Activated naive CD4-positive, alpha-beta T cell treated with anti-CD3 and anti-CD28 coated beads for 36 hours (primary cell): ENCODE measurements around the gene PDSS2. TPM values are rescaled to one million over a fixed set of nuclear protein-coding genes. Genes with fewer than 3 reads are reported as not detected.
"Not testable (repeated sequence)": the region's sequence is repeated elsewhere in the genome, so short reads cannot be mapped to it uniquely, and the experiment has no call there.

ENCODE experiments used
- CTCF ChIA-PET: fragments of 350-600 bp; sonication (Branson Sonifier 250); formaldehyde crosslinking; loops from one replicate; lab custom pipeline; 2021; ENCODE audit warnings: antibody characterized with exemption; lab: Charles Lee
- DNase-seq: peaks from one replicate; pipeline ENCODE4 v3.0.0-alpha.2; 2020
- H3K27ac Mint-ChIP-seq: one replicate; pipeline ENCODE4 v1.8.0; 2021; ENCODE audit warnings: mild to moderate bottlenecking, mixed read lengths
- H3K27me3 Mint-ChIP-seq: one replicate; pipeline ENCODE4 v1.8.0; 2021; ENCODE audit warnings: low read depth, mixed read lengths
- H3K36me3 Mint-ChIP-seq: one replicate; pipeline ENCODE4 v1.8.0; 2021; ENCODE audit warnings: low read depth, mixed read lengths
- H3K4me1 Mint-ChIP-seq: one replicate; pipeline ENCODE4 v1.8.0; 2021; ENCODE audit warnings: low read depth, mixed read lengths
- H3K4me3 Mint-ChIP-seq: one replicate; pipeline ENCODE4 v1.8.0; 2021; ENCODE audit warnings: mild to moderate bottlenecking, moderate library complexity, mixed read lengths
- H3K9me3 Mint-ChIP-seq: one replicate; pipeline ENCODE4 v1.8.0; 2021; ENCODE audit warnings: mixed read lengths
- intact Hi-C: fragments of 100-400 bp; cut with micrococcal nuclease; formaldehyde crosslinking; loops from one replicate; pipeline ENCODE4 v1.15.1; 2023
- total RNA-seq, 2 experiments: library from RNA; stranded (reverse); gene quantifications; one replicate each; pipeline ENCODE4 v1.2.3, GENCODE V29; 2021

PDSS2 gene
- total RNA-seq, 2 experiments from 2014 or later, result 10.5 to 11.3 TPM

DNA sequence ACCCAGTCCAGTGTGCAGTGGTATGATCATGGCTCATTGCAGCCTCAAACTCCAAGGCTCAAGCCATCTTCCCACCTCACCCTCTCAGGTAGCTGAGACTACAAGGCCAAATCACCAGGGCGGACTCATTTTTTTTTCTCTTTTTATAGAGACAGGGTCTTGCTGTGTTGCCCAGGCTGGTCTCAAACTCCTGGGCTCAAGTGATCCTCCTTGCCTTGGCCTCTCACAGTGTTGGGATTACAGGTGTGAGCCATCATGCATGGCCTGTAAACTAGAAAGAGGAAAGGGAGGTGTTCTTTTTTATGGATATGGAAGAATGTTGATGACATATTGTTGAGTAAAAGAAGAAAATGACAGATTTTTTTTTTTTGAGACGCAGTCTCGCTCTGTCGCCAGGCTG lies 339.0 kb downstream of the PDSS2 start:
- Mint-ChIP-seq H3K9me3 (no peaks in the 10 kb centered on the region), H3K27me3 (peaks cover 9% of the 10 kb centered on the region), H3K4me1 (peaks cover 10% of the 10 kb centered on the region), H3K27ac (no peak overlapping the region), H3K36me3 (no peaks in the 10 kb centered on the region), H3K4me3 (no peak overlapping the region)
- CTCF ChIA-PET, result interaction anchor here (0.6 kb wide), 1 partner anchor 20 kb away, joined by 5 read pairs; no protein-coding TSS in a partner anchor
- intact Hi-C loops, result no loop called here
- no peak for DNase-seq

DNA sequence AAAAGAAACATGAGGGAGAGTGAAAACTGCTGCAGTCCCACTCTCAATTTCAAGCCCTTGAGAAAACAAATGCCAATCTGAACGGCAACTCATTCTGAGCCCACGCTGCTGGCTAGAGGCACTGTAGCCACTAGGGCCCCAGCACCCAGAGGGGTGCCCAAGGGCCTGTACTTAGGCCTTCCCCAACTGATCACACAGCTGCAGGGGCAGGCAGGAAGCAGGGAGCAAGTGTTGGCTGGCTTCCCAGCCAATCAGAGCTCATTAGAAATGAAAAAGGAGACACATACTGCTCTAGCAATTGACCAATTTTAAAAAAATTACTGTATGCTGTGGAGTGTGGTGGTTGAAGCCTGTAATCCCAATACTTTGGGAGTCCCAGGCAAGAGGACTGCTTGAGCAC lies 340.4 kb downstream of the PDSS2 start:
- no peak overlapping the region for H3K27ac Mint-ChIP-seq
- CTCF ChIA-PET, result interaction anchor here (0.6 kb wide), 1 partner anchor 121 kb away, joined by 3 read pairs; no protein-coding TSS in a partner anchor
- no peak overlapping the region for H3K4me3 Mint-ChIP-seq
- intact Hi-C loops, result loop anchor here (5.0 to 10.0 kb wide), 3 partner anchors 492 to 1176 kb away; partner anchors contain the start of genes AFG1L, ATG5, QRSL1 and RTN4IP1
- H3K4me1 Mint-ChIP-seq, result peaks cover 10% of the 10 kb centered on the region
- peaks cover 9% of the 10 kb centered on the region for H3K27me3 Mint-ChIP-seq
- DNase-seq, result no peak
- no peaks in the 10 kb centered on the region for H3K9me3 Mint-ChIP-seq
- H3K36me3 Mint-ChIP-seq, result no peaks in the 10 kb centered on the region

GRCh38 chr6:107118540-107118939 lies 340.8 kb downstream of the PDSS2 start:
- not testable (repeated sequence) for H3K27me3 Mint-ChIP-seq, H3K9me3 Mint-ChIP-seq, H3K36me3 Mint-ChIP-seq, H3K4me3 Mint-ChIP-seq, H3K27ac Mint-ChIP-seq, DNase-seq
- intact Hi-C loops, result loop anchor here (5.0 to 10.0 kb wide), 3 partner anchors 491 to 1176 kb away; partner anchors contain the start of genes AFG1L, ATG5, QRSL1 and RTN4IP1
- CTCF ChIA-PET, result interaction anchor here (0.6 kb wide), 1 partner anchor 121 kb away, joined by 3 read pairs; no protein-coding TSS in a partner anchor
- peaks cover 14% of the 10 kb centered on the region for H3K4me1 Mint-ChIP-seq

- Mint-ChIP-seq H3K36me3 (no peaks in the 10 kb centered on the region), H3K27me3 (peaks cover 9% of the 10 kb centered on the region), H3K27ac (no peak overlapping the region), H3K9me3 (no peaks in the 10 kb centered on the region), H3K4me3 (peak overlapping the region; percentile 68), H3K4me1 (peaks cover 16% of the 10 kb centered on the region)
- DNase-seq, result no peak
- intact Hi-C loops, result loop anchor here (1.0 to 10.0 kb wide), 5 partner anchors 342 to 1178 kb away; partner anchors contain the start of genes AFG1L, ATG5, PDSS2 and QRSL1
- CTCF ChIA-PET, result interaction anchor here (0.8 kb wide), 1 partner anchor 32 kb away, joined by 3 read pairs; no protein-coding TSS in a partner anchor
Measured at GRCh38 chr6:107116931-107117330, 342.4 kb downstream of the PDSS2 start.

DNA sequence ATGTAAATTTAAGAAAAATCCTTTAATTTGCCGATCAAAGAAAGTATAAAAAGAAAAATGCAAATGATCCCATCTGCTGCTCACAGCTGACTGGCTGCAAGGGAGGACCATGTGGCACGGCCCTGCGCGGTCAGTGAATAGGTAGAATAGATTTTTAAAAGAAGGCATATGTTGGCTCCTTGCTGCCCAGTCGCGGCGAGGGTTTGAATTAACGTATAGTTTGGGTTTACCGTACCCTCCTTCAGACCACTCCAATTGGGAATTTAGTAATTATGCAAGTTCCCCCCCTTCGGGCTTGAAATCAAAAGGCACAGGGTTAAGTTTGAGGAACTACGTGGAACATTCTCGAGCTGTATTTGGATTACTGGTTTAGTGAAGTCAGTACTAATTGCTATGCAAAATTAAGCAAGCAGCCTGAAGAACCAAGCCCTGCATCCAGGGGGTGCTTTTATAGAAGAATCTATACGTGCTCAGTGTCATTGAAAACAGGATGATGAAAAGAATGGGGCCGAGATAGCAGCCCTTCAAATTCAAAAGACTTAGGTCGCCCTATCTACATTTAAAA lies 343.0 kb downstream of the PDSS2 start:
- peak overlapping the region; percentile 68 for H3K4me3 Mint-ChIP-seq
- intact Hi-C loops, result loop anchor here (1.0 to 10.0 kb wide), 5 partner anchors 343 to 1178 kb away; partner anchors contain the start of genes AFG1L, ATG5, PDSS2 and QRSL1
- H3K4me1 Mint-ChIP-seq, result peaks cover 16% of the 10 kb centered on the region
- DNase-seq, result peak; percentile 46
- CTCF ChIA-PET, result interaction anchor here (0.6 to 1.6 kb wide), 4 partner anchors 32 to 597 kb away, joined by 3 to 8 read pairs (median 5); partner anchors contain the start of gene MTRES1
- H3K36me3 Mint-ChIP-seq, result no peaks in the 10 kb centered on the region
- peak overlapping the region; percentile 46 for H3K27ac Mint-ChIP-seq
- peaks cover 9% of the 10 kb centered on the region for H3K27me3 Mint-ChIP-seq
- no peaks in the 10 kb centered on the region for H3K9me3 Mint-ChIP-seq

DNA sequence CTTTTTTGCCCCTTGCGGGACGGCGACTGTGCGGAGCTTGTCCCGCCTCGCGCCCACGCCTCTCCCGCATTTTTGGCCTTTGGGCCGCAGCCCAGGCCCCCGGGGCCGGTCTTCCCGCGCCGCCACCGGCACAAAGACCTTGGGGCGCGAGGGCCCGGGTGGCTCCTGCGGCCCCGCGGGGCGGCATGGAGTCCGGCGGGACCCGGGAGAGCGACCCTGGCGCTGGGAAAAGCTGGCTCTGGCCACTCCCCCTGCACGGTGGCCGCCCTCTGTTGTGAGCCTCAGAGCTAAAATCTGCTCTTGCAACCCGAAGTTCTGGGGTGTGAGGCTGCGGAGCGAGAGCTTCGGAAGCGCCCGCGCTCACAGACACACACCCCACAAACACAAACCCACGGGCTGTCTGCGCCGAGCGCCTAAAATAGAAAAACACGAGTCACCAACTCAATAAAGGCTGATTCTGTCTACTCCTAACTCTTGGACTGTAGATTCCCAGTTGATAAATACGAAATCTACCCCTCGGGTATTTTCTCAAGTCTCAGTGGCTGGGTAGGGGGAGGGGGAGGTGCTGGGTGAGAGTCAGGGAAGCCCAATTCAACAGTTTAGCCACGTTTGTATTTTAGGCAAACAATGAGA lies 343.6 kb downstream of the PDSS2 start:
- peaks cover 16% of the 10 kb centered on the region for H3K4me1 Mint-ChIP-seq
- H3K9me3 Mint-ChIP-seq, result no peaks in the 10 kb centered on the region
- H3K27me3 Mint-ChIP-seq, result peaks cover 9% of the 10 kb centered on the region
- CTCF ChIA-PET, result interaction anchor here (0.6 to 1.6 kb wide), 4 partner anchors 31 to 597 kb away, joined by 3 to 8 read pairs (median 5); partner anchors contain the start of gene MTRES1
- intact Hi-C loops, result loop anchor here (1.0 to 10.0 kb wide), 5 partner anchors 343 to 1179 kb away; partner anchors contain the start of genes AFG1L, ATG5, PDSS2 and QRSL1
- DNase-seq, result peak; percentile 21
- H3K4me3 Mint-ChIP-seq, result peak overlapping the region; percentile 69
- H3K36me3 Mint-ChIP-seq, result no peaks in the 10 kb centered on the region
- peak overlapping the region; percentile 46 for H3K27ac Mint-ChIP-seq

DNA sequence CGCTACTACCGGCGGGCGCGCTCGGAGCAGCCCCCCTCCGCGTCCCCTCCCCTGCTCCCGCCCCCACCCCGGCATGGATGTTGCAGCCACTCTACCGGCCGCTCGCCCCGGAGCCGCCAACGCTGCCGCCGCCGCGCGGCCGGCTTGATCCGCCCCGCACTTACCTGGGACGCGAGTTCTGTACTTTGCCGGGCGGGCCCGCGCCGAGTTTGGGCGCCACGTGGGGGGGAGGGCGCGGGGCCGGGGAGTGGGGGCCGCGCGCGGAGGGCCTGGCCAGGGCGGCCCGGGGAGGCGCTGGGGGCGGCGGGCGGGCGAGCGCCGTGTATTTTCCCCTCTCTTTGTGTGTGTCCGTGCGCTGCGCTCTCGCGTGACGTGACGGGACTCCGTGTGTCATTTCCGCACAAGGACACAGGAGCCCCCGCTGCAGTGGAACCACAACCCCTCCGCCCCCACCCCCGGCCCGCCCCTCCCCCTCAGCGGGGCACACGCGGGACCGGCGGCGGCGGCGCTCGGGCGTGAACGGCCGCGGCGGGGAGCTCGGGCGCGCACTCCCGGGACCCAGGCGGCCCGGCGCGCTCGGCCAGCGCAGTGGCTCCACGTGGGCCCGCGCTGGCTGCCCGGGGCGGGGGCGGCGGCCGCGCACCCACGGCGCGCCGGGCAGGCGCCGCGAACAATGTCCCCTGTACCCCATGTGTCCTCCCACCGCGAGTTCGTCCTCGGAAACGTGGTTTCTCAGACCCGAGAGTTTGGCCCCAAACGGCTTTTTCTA lies 344.3 kb downstream of the PDSS2 start, which contains the start of gene BEND3:
Gene BEND3 (minus strand): TSS at position 590 of the 769 bp plus-strand sequence. CDS start 16,230 bp downstream, outside the sequence.
- CTCF ChIA-PET, result interaction anchor here (1.6 kb wide), 1 partner anchor 87 kb away, joined by 8 read pairs; the partner anchor contains the start of gene MTRES1
- intact Hi-C loops, result loop anchor here (1.0 to 10.0 kb wide), 5 partner anchors 53 to 1180 kb away; partner anchors contain the start of genes AFG1L, ATG5, MTRES1 and QRSL1
- peak within 1 kb of the TSS; percentile 77 for H3K4me3 Mint-ChIP-seq
- peaks cover 16% of the 10 kb centered on the region for H3K4me1 Mint-ChIP-seq
- DNase-seq, result peak; percentile 30
- no peaks in the 10 kb centered on the region for H3K36me3 Mint-ChIP-seq
- H3K27me3 Mint-ChIP-seq, result peaks cover 9% of the 10 kb centered on the region
- H3K27ac Mint-ChIP-seq, result peak within 1 kb of the TSS; percentile 66
- H3K9me3 Mint-ChIP-seq, result no peaks in the 10 kb centered on the region

DNA sequence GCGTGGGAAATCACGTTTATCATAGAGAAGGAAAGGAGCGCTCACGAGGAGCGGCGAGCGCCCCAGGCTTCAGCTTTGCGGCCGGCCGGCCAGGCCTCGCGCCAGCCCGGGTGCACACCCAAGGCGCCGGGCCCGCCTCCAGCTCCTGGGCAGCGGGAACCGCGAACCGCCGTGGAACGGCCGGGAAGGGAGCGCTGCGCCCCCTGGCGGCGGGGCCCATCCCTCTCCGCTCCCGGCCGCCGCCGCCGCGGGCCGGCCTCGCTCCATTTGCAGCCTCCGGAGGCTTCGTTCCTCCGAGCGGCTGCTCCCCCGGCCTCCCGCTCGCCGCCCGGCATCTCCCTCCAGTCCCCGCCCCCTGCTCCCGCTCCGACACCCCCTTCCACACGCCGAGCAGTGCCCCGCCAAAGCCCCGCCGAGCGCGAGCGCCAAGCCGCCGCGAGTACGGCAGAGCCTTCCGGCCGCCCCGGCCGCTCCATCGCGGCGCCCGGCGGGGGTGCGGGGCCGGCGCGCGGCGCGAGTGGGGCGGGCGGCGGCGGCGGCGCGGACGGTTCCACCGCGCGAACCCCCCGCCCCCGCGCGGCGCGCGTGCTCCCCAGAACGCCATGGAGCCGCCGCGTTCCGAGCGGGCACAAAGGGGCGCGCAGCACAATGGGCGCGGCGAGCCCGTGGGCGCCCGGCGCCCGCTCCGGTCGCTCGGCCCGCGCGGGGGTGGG lies 345.0 kb downstream of the PDSS2 start:
- intact Hi-C loops, result loop anchor here (1.0 to 10.0 kb wide), 4 partner anchors 52 to 1180 kb away; partner anchors contain the start of genes AFG1L, ATG5 and MTRES1
- H3K4me3 Mint-ChIP-seq, result peak overlapping the region; percentile 77
- no peaks in the 10 kb centered on the region for H3K36me3 Mint-ChIP-seq
- no peaks in the 10 kb centered on the region for H3K9me3 Mint-ChIP-seq
- CTCF ChIA-PET, result interaction anchor here (0.6 to 2.0 kb wide), 12 partner anchors 12 to 1772 kb away, joined by 3 to 15 read pairs (median 4); partner anchors contain the start of gene MTRES1
- peaks cover 9% of the 10 kb centered on the region for H3K27me3 Mint-ChIP-seq
- peak overlapping the region; percentile 66 for H3K27ac Mint-ChIP-seq
- peaks cover 16% of the 10 kb centered on the region for H3K4me1 Mint-ChIP-seq
- peak; percentile 62 for DNase-seq

DNA sequence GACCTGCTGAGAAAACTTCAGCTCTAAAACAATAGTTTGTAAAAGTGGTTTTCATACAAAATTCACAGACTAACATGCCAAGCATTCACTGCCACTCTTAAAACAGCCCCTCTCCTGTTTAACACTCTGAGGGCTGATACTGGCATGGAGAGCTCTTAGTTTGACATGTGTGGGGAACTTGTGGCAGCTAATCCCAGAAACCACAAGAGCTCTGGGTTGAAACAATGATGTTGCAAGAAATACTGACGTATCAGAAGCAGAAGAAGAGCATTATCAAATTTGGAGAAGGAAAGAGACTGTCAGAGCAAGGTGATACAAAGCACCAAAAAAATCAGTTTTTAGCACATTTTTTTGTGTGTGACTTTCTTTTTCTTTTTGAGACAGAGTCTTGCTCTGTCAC lies 349.2 kb downstream of the PDSS2 start:
- H3K36me3 Mint-ChIP-seq, result no peaks in the 10 kb centered on the region
- intact Hi-C loops, result loop anchor here (5.0 to 10.0 kb wide), 3 partner anchors 48 to 1185 kb away; partner anchors contain the start of genes AFG1L and ATG5
- H3K27ac Mint-ChIP-seq, result no peak overlapping the region
- DNase-seq, result no peak
- CTCF ChIA-PET, result interaction anchor here (0.6 kb wide), 1 partner anchor 24 kb away, joined by 3 read pairs; no protein-coding TSS in a partner anchor
- peaks cover 6% of the 10 kb centered on the region for H3K4me1 Mint-ChIP-seq
- H3K9me3 Mint-ChIP-seq, result no peaks in the 10 kb centered on the region
- no peaks in the 10 kb centered on the region for H3K27me3 Mint-ChIP-seq
- H3K4me3 Mint-ChIP-seq, result no peak overlapping the region

DNA sequence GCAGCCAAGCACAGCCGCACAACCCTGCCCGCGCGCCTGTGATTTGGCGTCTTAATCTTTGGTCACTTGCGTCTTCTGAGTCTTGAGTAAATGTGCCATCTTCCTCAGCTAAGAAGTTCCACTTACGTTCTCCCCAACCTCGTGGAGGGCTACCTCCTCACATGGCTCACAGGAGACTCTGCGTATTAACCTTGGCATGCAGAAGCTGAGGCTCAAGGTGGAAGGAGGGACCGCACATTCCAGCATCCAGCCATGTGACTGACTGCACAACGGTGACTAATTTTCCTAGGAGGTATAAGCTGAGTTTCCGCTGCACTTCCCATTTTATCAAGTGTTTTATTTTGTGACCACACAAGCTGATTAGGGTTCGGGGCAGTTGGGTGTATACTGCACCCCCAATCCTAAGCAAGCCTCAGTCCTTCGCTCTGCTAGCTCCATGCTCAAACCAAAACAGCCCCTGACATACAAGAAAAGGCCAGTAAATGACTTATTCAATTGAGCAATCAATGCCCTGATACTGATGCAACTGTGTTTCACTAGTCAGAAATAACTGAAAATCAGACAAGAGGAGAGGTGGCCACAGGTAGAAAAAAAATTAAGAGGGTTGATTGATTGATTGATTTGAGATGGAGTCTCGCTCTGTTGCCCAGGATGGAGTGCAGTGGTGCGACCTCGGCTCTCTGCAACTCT lies 351.0 kb downstream of the PDSS2 start:
- intact Hi-C loops, result no loop called here
- CTCF ChIA-PET, result interaction anchor here (0.6 kb wide), 1 partner anchor 49 kb away, joined by 3 read pairs; no protein-coding TSS in a partner anchor
- Mint-ChIP-seq H3K36me3 (no peaks in the 10 kb centered on the region), H3K4me3 (no peak overlapping the region), H3K27ac (no peak overlapping the region), H3K4me1 (peaks cover under 1% of the 10 kb centered on the region), H3K27me3 (no peaks in the 10 kb centered on the region), H3K9me3 (no peaks in the 10 kb centered on the region)
- no peak for DNase-seq
